Effector memory CD8-positive, alpha-beta T cell (primary cell): ENCODE results near the gene NRDE2.

Source experiments
- ATAC-seq: fragments of 150-1000 bp; cut with Tn5 transposase; replicated peaks from 2 replicates; pipeline ENCODE4 v1.10.0; 2021; ENCODE audit warnings: mild to moderate bottlenecking, moderate library complexity
- DNase-seq, 3 experiments: peaks; one replicate each; pipeline ENCODE4 v3.0.0; 2021
- H3K27ac Mint-ChIP-seq, 2 donors: one replicate each; pipeline ENCODE4 v1.8.0; 2022; ENCODE audit warnings: mild to moderate bottlenecking in 2 of 2, mixed read lengths in 2 of 2, moderate library complexity in 2 of 2
- H3K27me3 Mint-ChIP-seq, 2 donors: one replicate each; pipeline ENCODE4 v1.8.0; 2022; ENCODE audit warnings: mixed read lengths in 2 of 2
- H3K36me3 Mint-ChIP-seq: one replicate; pipeline ENCODE4 v1.8.0; 2022; ENCODE audit warnings: mild to moderate bottlenecking, moderate library complexity, mixed read lengths; ENCODE audit not compliant: insufficient read depth
- H3K4me1 Mint-ChIP-seq, 2 donors: one replicate each; pipeline ENCODE4 v1.8.0; 2022; ENCODE audit warnings: low read depth in 2 of 2, mixed read lengths in 2 of 2
- H3K4me3 Mint-ChIP-seq, 2 donors: one replicate each; pipeline ENCODE4 v1.8.0; 2022; ENCODE audit warnings: mild to moderate bottlenecking in 2 of 2, mixed read lengths in 2 of 2, moderate library complexity in 2 of 2
- H3K9me3 Mint-ChIP-seq, 2 donors: one replicate each; pipeline ENCODE4 v1.8.0; 2022; ENCODE audit warnings: mixed read lengths in 2 of 2

The NRDE2 gene

DNA sequence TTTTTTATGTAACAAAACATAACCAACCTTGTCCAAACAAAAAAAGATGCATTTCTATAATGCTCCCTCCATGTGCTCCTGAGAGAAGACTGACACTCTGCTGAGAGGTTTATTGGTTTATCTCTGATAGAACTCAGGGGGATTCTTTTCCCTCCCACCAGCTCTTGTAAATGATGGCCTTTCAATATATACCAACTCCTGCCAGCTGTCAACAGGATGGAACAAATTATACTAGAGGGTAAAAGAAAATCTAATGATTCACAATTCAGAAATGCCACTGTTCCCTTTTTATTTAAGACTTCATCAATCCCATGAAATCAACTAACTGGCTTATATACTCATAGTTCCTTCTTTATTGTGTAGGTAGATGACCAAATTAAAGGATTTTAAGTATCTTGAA, 50.0 kb downstream of the NRDE2 start:
- Mint-ChIP-seq H3K27ac (no peak overlapping the region), H3K4me1 (no peaks in the 10 kb centered on the region), H3K4me3 (no peak overlapping the region), H3K9me3 (no peaks in the 10 kb centered on the region), H3K36me3 (peaks cover 41% of the 10 kb centered on the region), H3K27me3 (no peaks in the 10 kb centered on the region)
- ATAC-seq: no peak
- DNase-seq: no peak

DNA sequence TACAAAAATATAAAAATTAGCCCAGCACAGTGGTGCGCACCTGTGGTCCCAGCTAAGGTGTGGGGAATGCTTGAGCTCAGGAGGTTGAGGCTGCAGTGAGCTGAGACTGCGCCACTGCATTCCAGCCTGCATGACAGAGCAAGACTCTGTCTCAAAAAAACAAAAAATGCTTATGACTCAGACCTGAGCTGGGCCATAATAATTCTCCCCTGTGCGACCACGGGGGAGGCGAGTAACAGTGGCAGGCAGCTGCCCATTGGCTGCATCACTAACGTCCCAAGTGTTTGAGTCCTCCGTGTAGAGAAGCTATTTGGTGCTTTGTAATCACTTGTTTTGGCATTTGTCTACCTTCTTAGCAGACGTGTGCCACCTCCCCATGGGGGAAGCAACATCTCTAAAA, 50.5 kb downstream of the NRDE2 start:
- Mint-ChIP-seq H3K27me3 (no peaks in the 10 kb centered on the region), H3K9me3 (no peaks in the 10 kb centered on the region), H3K4me3 (no peak overlapping the region), H3K4me1 (peaks cover 0 to 3% of the 10 kb centered on the region in 2 donors), H3K27ac (no peak overlapping the region), H3K36me3 (peaks cover 41% of the 10 kb centered on the region)
- no peak for DNase-seq
- no peak for ATAC-seq

DNA sequence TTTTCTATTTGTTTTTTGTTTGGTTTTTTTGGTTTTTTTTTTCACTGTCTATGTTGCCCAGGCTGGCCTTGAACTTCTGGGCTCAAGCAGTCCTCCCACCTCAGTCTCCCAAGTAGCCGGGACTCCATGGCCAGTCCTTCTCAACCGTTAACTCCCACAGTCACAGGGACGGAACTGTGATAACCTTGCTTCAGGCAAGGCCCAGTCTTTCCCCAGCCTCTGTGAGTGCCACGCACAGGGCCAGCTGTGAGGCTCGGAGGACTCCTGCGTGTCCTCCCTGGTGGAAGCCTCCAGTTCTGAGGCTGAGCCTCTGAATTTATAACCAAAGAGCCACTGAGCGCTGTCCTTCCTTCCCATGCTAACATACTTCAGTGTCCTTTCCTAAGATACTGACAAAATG, 51.6 kb downstream of the NRDE2 start:
- H3K9me3 Mint-ChIP-seq: no peaks in the 10 kb centered on the region
- peak overlapping the region in 1 of 2 donors; percentile 51 for H3K27ac Mint-ChIP-seq
- peaks cover 3% of the 10 kb centered on the region in 2 donors for H3K4me1 Mint-ChIP-seq
- no peak overlapping the region for H3K4me3 Mint-ChIP-seq
- H3K27me3 Mint-ChIP-seq: no peaks in the 10 kb centered on the region
- no peak for DNase-seq
- H3K36me3 Mint-ChIP-seq: peaks cover 35% of the 10 kb centered on the region
- no peak for ATAC-seq

- DNase-seq: no peak
- no peaks in the 10 kb centered on the region for H3K9me3 Mint-ChIP-seq
- peak overlapping the region; percentile 13 to 51 for H3K27ac Mint-ChIP-seq
- H3K4me3 Mint-ChIP-seq: no peak overlapping the region
- no peaks in the 10 kb centered on the region for H3K27me3 Mint-ChIP-seq
- no peak for ATAC-seq
- peaks cover 31% of the 10 kb centered on the region for H3K36me3 Mint-ChIP-seq
- peaks cover 6 to 8% of the 10 kb centered on the region in 2 donors for H3K4me1 Mint-ChIP-seq
Measured at GRCh38 chr14:90278199-90279175, 53.3 kb downstream of the NRDE2 start.

DNA sequence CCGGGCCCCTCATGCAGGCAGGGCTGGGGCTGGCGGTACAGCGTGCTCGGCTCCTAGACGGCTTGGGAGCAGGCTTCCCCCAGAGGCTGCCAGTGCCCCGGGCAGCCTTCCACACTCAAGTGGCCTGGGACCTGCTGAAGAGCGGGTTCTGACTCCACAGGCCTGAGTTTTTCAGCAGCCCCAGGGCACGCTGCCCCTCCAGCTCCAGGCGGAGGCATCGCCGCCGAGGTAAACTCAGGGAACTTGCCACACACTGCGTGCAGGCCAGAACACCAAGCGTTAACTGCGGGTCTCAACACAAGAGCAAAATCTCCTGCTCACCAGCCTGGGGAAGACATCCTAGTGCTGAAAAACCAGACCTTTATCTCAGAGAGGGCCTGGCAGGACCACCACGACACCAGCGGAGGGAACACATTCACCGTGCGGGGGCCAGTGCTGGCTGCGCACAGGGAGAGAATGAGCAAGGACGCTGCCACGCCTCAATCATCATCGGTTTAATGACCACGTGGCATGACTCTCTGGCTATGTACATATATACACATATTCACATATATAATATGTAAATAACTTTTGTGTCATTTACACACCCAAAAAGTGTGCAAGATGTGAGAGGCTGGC, 54.1 kb downstream of the NRDE2 start:
- Mint-ChIP-seq H3K9me3 (no peaks in the 10 kb centered on the region), H3K36me3 (peaks cover 30% of the 10 kb centered on the region)
- ATAC-seq: no peak

GRCh38 chr14:90276646-90277367, 54.9 kb downstream of the NRDE2 start:
- H3K27me3 Mint-ChIP-seq: no peaks in the 10 kb centered on the region
- peaks cover 31% of the 10 kb centered on the region for H3K36me3 Mint-ChIP-seq
- no peak for ATAC-seq
- no peaks in the 10 kb centered on the region for H3K9me3 Mint-ChIP-seq
- peak overlapping the region in 1 of 2 donors; percentile 13 for H3K27ac Mint-ChIP-seq
- no peak for DNase-seq
- H3K4me1 Mint-ChIP-seq: peaks cover 6 to 8% of the 10 kb centered on the region in 2 donors
- no peak overlapping the region for H3K4me3 Mint-ChIP-seq

More for the DNA sequence above, 54.1 kb downstream of the NRDE2 start:
- Mint-ChIP-seq H3K27me3 (no peaks in the 10 kb centered on the region), H3K4me1 (peaks cover 6 to 8% of the 10 kb centered on the region in 2 donors), H3K27ac (no peak overlapping the region), H3K4me3 (no peak overlapping the region)
- no peak for DNase-seq

DNA sequence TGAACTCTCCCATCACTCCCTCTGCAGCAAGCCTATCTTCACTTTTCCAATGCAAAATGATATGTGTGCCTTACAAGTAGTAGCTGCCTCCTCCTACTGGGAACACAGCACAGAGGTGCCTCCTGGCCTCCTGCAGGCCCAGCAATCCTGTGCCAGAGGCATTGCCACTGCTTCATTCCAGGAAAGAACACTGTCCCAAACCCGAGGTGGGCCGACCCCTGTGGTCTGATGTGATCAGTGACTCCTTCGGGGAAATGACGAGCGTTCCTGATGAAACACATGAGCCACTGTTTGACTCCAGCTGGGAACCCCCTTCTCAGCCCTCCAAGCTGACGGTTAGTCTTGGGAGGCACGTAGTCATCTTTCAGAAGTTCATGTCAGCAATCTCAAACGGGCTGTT, 55.9 kb downstream of the NRDE2 start:
- no peak for ATAC-seq
- no peak overlapping the region for H3K4me3 Mint-ChIP-seq
- H3K36me3 Mint-ChIP-seq: peaks cover 38% of the 10 kb centered on the region
- no peak for DNase-seq
- peaks cover 6 to 8% of the 10 kb centered on the region in 2 donors for H3K4me1 Mint-ChIP-seq
- H3K27me3 Mint-ChIP-seq: no peaks in the 10 kb centered on the region
- H3K9me3 Mint-ChIP-seq: no peaks in the 10 kb centered on the region
- H3K27ac Mint-ChIP-seq: peak overlapping the region; percentile 55 to 68

GRCh38 chr14:90275458-90275814, 56.3 kb downstream of the NRDE2 start:
- H3K4me3 Mint-ChIP-seq: no peak overlapping the region
- peak overlapping the region; percentile 55 to 68 for H3K27ac Mint-ChIP-seq
- peaks cover 42% of the 10 kb centered on the region for H3K36me3 Mint-ChIP-seq
- ATAC-seq (no peak), DNase-seq (no peak)
- H3K4me1 Mint-ChIP-seq: peaks cover 6 to 8% of the 10 kb centered on the region in 2 donors
- H3K27me3 Mint-ChIP-seq: no peaks in the 10 kb centered on the region
- H3K9me3 Mint-ChIP-seq: no peaks in the 10 kb centered on the region

GRCh38 chr14:90274808-90275457, 56.8 kb downstream of the NRDE2 start:
- peak overlapping the region; percentile 55 to 68 for H3K27ac Mint-ChIP-seq
- no peaks in the 10 kb centered on the region for H3K27me3 Mint-ChIP-seq
- ATAC-seq: no peak
- peaks cover 47% of the 10 kb centered on the region for H3K36me3 Mint-ChIP-seq
- H3K9me3 Mint-ChIP-seq: no peaks in the 10 kb centered on the region
- peaks cover 6 to 8% of the 10 kb centered on the region in 2 donors for H3K4me1 Mint-ChIP-seq
- DNase-seq: no peak
- H3K4me3 Mint-ChIP-seq: no peak overlapping the region

DNA sequence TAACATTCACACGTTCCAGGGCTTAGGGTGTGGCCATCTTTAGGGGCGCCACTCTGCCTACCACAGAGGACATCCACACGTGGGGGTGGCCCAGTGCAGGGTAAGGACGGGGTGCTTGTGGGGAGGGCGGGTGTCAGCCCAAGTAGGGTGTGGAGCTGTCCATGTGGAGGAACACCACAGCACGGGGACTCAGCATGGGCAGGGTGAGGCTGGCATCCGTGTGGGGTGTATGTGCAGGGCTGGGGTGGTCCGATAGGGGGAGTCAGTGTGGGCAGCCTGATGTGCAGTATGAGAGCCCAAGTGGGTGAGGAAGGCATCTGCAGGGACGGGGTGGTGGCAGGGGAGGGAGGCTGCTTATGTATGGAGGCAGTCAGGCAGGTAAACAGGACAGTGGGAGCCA, 57.7 kb downstream of the NRDE2 start:
- no peaks in the 10 kb centered on the region for H3K9me3 Mint-ChIP-seq
- H3K36me3 Mint-ChIP-seq: peaks cover 56% of the 10 kb centered on the region
- peak overlapping the region; percentile 55 to 68 for H3K27ac Mint-ChIP-seq
- no peaks in the 10 kb centered on the region for H3K27me3 Mint-ChIP-seq
- ATAC-seq (peak; percentile 8), DNase-seq (no peak)
- H3K4me3 Mint-ChIP-seq: no peak overlapping the region
- peaks cover 6 to 8% of the 10 kb centered on the region in 2 donors for H3K4me1 Mint-ChIP-seq

- Mint-ChIP-seq H3K36me3 (peaks cover 55% of the 10 kb centered on the region), H3K27me3 (no peaks in the 10 kb centered on the region), H3K9me3 (no peaks in the 10 kb centered on the region), H3K27ac (peak overlapping the region; percentile 55 to 68), H3K4me1 (peaks cover 6 to 9% of the 10 kb centered on the region in 2 donors), H3K4me3 (no peak overlapping the region)
- ATAC-seq (no peak), DNase-seq (no peak)
Measured at GRCh38 chr14:90273532-90273931, 58.2 kb downstream of the NRDE2 start.

GRCh38 chr14:90272523-90272922, 59.2 kb downstream of the NRDE2 start:
- H3K27me3 Mint-ChIP-seq: no peaks in the 10 kb centered on the region
- DNase-seq (no peak), ATAC-seq (no peak)
- peaks cover 6 to 11% of the 10 kb centered on the region in 2 donors for H3K4me1 Mint-ChIP-seq
- no peak overlapping the region for H3K27ac Mint-ChIP-seq
- H3K36me3 Mint-ChIP-seq: peaks cover 65% of the 10 kb centered on the region
- no peak overlapping the region for H3K4me3 Mint-ChIP-seq
- no peaks in the 10 kb centered on the region for H3K9me3 Mint-ChIP-seq

DNA sequence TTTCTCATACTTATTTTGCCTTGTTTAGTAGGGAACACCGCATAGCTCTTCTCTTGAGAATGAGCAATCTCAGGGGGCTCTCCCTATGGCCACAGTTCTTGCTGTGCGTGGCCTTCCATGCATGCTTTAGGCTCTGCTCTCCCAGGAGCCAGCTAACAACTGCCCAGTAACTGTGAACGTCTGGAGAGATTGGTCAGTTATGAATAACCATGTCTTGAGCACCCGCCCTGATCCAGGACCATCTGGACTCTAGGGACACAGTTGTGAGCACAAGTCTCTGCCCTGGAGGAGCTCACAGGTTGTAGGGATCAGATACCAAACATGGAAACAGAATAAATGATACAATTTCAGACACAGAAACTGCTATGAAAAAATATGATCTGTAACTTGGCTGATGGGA, 63.3 kb downstream of the NRDE2 start:
- Mint-ChIP-seq H3K36me3 (peaks cover 91% of the 10 kb centered on the region), H3K27ac (peak overlapping the region in 1 of 2 donors; percentile 60), H3K4me3 (no peak overlapping the region), H3K27me3 (no peaks in the 10 kb centered on the region), H3K9me3 (no peaks in the 10 kb centered on the region), H3K4me1 (peaks cover 3 to 5% of the 10 kb centered on the region in 2 donors)
- no peak for ATAC-seq
- no peak for DNase-seq
